DMS53 treated with DMSO at 0.1 percent for 48 hours (cell line): ENCODE data around the gene PRKD1.
"Not testable (repeated sequence)": the region's sequence is repeated elsewhere in the genome, so short reads cannot be mapped to it uniquely, and the experiment has no call there.

ENCODE experiments used
- DNase-seq: peaks from one replicate; lab custom pipeline; 2025; ENCODE audit not compliant: unreplicated experiment; lab: John Stamatoyannopoulos, UW

PRKD1 gene

DNA sequence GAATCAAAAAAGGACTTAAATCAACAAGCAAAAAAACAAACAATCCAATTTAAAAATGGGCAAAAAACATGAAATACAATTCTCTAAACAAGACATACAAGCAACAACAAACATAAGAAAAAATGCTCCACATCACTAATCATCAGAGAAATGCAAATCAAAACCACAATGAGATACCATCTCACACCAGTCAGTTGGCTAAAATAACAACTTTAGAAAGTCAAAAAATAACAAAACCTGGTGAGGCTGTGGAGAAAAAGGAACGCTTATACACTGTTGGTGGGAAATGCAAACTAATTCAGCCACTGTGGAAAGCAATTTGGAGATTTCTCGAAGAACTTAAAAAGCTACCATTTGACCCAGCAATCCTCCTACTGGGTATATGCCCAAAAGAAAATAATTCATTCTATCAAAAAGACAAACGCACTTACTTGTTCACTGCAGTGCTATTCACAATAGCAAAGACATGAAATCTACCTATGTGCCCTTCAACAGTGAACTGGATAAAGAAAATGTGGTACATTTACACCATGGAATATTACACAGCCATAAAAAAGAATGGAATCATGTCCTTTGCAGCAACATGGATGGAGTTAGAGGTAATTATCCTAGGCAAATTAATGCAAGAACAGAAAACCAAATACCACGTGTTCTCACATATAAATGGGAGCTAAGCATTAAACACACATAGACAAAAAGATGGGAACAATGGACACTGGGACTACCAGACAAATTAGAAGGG, 26.9 kb downstream of the PRKD1 start:
- DNase-seq: no peak

DNA sequence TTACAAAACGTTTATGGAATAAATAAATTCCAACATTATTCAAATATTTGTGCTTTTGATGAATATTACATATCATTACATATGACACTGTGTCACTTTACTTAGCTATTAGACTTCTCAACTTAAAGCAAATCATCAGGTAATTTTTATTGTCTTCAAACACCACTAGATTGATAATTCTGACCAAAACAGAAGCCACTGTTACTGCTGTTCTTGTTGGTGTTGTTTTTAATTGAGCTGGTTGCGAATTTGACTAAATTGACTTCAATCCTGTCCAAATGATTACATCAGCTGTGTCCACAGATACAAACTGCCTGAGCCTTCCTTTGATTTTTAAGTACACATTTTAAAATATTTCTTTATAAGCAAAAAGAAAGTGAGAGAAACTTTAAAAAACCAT, 29.2 kb downstream of the PRKD1 start:
- DNase-seq: no peak

DNA sequence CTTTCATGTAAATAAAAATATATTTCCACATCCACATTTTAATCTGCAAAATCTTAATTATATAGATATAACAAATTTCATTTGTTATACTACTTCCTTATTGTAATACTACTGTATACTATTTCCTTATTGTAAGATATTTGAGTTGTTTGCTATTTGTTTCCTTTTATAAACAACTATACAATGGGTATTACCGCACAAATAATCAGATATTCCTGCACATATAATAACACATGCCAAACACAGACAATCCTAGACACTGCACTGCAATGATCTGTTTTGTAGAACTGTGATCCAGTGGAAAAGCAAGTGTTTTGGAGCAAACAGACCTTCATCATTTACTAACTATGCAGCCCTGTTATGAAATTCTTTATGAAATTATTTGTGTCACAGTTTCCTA, 30.5 kb downstream of the PRKD1 start:
- DNase-seq: no peak

DNA sequence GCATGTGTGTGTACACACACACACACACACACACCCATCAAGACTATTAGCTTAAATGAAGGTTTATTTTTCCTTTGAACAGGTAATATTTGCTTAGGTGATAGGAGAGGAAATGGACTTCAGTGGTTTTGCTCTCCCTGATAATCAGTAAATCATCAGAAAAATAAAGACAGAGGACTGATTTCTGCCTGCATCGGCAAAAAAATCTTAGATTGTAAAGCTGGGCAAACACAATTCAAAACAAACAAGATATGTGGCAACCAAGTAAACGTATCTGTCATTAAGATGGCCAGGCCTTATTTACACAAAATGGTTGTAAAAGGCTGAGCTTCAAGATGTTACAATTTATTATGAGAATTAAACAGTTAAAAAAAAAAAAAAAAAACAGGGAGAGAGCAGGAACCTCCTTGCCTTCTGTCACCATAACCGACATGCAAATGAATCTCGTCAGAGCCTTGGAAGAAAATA, 31.3 kb downstream of the PRKD1 start:
- DNase-seq: peak; percentile 42

DNA sequence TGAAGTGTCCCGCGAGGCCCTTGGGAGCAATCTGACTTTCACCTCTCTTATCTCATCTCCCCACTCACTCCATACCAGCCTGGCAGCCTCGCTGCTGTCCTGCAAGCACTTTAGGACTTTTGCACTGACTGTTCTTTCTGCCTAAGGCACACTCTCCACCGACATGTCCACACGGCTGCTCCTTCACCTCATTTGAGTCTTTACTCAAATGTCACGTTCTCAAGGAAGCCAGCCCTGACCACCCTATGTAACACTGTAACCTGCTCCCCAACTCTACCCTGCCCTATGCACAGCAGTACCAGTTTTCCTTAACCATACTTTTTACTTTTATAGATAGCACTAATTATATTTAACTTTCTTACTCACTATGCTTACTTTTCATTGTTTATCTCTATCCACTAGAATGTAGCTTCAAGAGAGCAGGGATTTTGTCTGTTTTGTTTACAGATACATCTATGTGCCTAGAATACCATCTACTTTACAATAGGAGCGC, 32.0 kb downstream of the PRKD1 start:
- no peak for DNase-seq

DNA sequence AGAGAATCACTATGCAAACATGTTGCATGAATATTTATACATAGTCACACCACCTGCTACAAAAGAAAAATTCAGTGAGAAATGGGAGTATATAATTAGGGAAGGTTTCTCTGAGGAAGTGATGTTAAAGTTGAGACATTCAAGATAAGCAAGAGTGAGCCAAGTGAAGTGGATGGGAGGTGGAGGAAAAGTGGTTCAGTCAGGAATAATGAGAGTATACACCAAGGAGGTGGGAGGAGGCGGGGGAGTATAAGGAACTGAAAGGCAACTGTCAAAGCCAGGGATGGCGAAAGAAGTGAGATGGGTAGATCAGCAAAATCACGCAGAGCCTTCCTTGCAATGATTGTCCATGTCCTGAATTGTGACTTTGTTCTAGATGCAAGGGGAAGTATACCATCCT, 33.7 kb downstream of the PRKD1 start:
- no peak for DNase-seq

DNA sequence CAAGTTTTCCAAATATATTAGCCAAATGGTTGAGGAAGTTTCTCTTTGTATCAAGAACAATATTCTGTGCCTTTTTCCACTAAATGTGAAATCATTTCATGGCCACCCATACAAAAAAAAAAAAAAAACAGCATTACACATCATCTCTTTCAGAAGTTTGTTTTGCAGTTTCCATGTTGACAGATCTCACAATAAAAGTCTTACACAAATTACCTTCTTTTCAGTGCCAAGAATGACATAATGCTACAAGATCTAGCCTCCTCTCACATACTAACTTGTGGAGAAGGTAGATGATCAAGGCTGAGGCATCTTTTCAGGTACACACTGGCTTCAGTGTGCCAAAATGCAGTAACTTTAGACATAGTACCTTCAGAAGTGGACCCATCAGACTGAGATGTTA, 35.3 kb downstream of the PRKD1 start:
- no peak for DNase-seq

DNA sequence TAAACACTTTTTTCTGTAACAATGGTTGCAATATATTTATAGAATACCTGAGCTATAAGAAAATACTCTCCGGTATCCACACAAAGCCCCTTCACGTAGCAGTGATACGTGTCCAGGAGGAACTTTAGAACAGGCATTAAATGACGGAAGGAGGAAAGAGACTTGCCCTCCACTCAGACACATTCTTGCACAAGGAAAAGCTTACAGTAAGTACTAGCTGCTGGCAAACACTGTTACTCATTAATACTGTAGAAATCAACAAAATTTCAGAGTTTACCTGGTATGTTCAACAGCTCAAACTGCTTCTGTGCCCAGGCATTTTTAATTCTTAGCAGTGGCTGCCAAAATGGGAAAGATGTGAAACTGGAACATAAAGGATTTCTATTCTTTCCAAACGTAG, 41.7 kb downstream of the PRKD1 start:
- DNase-seq: no peak

DNA sequence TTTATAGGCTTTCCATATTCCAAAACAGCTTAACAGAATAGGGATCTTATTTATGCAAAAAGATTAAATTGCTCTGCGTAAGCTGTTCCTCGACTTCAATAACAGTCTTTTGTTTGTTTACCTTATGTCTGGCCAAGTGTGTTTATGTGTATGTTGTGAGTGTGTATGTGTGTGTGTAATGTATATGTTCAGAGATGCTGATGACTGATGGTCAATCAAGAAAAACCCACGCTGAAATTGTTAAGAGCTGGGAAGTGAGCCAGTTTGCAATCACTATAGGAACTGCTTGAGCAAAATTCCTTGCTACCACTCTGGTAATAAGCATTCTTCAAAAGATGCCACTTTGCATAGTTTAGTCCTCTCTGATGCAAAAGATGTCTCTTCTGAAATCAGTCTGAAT, 59.6 kb downstream of the PRKD1 start:
- DNase-seq: no peak

DNA sequence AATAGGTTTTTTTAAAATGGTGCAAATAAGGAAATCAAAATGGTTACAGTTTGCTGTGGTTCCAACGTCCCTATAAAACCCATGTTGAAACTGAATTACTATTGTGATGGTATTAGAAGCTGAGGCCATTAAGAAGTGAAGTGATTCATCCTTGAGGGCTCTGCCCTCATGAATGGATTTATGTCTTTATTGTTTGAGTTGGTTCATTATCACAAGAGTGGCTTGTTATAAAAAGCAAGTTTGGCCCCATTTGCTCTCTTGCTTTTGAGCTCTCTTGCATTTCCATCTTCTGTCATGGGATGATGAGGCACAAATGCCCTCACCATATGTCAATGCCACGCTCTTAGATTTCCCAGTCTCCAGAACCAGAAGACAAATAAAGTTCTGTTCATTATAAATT, 62.3 kb downstream of the PRKD1 start:
- no peak for DNase-seq

DNA sequence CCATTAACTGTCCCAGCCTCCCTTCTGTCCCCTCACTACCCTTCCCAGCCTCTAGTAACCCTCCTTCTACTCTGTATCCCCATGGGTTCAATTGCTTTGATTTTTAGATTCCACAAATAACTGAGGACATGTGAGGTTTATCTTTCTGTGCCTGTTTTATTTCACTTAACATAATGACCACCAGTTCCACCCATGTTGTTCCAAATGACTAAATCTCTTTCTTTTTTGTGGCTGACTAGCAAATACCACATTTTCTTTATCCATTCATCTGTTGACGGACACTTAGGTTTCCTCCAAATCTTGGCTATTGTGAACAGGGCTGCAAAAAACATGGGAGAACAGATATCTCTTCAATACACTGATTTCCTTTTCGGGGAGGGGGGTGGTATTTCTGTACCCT, 65.7 kb downstream of the PRKD1 start:
- DNase-seq: no peak

DNA sequence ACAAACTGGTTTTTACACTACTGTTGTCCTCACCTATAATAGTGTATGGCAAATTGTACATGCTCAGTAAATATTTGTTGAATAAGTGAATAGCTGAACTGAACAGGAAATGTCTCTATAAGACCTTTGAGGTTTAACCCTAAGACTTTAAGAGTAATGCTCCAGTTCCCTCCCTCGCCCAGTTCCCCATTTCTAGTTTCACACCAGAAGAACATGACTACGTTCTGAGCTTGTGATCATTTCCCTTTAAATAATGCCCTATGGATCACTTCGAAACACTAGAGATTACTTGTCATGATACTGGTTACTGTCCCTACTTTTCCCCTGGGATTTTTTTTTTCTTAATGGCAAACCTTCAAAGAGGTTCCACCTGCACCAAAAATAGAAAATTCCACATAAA, 69.3 kb downstream of the PRKD1 start:
- no peak for DNase-seq

DNA sequence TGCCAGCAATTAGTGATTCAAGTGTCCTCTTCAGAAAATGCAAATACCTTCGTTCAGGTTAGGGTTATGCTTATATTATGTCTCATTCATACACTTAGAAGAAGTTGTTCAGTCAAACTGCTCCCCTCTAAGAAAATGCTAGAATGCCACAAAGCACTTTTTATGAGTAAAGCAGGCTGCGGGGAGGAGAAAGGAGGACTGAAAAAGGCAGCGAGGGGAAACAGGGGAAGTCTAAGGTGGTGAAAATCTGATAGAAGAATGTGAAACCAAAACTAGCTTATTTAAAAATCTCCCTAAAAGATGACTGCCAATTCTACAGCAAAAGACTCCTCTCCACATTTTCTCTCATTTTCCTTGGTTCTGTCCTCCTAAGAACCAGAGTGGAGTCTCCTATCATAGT, 70.1 kb downstream of the PRKD1 start:
- DNase-seq: no peak

DNA sequence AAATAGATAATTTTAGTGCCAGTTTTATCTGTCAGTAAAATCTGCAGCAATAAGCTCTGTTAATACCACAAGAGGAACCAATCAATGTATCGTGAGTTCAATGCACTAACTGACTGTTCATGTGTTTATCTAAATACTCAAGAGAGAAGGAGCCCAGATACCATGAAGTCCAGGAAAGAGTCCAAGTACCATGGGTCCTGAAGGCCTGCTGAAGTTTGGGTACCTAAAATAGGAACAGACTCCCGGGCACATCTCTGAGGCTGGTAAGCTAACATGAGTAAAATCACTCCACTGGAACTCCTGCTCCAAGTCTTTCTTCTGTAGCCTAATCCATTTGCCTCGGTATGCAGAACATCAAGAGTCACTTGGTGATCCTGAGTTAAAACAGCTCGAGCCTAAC, 71.1 kb downstream of the PRKD1 start:
- DNase-seq: no peak

DNA sequence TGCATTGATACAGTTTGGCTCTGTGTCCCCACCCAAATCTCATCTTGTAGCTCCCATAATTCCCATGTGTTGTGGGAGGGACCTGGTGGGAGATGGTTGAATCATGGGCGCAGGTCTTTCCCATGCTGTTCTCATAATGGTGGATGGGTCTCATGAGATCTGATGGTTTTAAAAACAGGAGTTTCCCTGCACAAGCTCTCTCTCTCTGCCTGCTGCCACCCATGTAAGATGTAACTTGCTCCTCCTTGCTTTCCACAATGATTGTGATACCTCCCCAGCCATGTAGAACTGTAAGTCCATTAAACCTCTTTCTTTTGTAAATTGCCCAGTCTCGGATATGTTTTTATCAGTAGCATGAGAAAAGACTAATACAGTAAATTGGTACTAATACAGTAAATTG, 74.0 kb downstream of the PRKD1 start:
- not testable (repeated sequence) for DNase-seq

DNA sequence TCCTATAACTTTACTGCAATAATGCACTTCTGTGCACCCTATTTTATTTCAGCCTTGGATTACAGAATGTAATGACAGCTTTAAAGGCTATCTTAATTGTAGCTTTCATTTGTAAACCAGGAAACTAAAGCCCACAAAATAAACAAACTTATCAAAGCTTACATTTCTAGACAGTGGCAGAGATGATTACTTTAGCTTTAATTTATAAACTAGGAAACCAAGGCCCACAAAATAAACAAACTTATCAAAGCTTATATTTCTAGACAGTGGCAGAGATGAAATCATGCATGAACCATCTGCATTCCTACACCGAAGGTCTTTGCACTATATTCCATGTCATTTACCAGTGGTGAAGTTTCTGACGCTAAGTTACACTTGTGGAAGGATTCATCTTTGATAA, 74.4 kb downstream of the PRKD1 start:
- DNase-seq: no peak

DNA sequence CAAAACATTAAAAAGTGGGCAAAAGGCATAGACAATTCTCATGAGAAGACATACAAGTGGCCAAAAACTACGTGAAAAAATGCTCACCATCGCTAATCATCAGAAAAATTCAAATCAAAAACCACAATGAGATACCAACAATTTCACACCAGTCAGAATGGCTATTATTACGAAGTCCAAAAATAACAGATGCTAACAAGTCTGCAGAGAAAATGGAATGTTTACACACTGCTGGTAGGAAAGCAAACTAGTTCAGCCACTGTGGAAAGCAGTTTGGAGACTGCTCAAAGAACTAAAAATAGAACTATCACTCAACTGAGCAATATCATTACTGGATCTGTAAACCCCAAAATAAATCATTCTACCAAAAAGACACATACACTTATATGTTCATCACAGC, 76.2 kb downstream of the PRKD1 start:
- no peak for DNase-seq

DNA sequence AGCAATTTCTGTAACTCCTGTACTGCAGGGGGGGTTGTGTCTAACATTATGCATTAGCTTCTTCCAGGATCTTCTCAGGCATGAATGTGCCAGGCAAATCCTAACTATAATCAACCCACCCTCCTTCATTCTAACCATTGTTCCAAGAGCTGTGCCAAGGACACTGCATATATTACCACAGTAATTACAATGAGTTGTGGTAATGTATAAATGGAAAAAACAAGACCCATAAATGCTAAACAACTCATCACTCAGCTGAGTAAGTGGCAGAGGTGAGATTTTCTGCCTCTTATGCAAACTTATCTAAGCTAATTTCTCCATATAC, 80.6 kb downstream of the PRKD1 start:
- DNase-seq: no peak

DNA sequence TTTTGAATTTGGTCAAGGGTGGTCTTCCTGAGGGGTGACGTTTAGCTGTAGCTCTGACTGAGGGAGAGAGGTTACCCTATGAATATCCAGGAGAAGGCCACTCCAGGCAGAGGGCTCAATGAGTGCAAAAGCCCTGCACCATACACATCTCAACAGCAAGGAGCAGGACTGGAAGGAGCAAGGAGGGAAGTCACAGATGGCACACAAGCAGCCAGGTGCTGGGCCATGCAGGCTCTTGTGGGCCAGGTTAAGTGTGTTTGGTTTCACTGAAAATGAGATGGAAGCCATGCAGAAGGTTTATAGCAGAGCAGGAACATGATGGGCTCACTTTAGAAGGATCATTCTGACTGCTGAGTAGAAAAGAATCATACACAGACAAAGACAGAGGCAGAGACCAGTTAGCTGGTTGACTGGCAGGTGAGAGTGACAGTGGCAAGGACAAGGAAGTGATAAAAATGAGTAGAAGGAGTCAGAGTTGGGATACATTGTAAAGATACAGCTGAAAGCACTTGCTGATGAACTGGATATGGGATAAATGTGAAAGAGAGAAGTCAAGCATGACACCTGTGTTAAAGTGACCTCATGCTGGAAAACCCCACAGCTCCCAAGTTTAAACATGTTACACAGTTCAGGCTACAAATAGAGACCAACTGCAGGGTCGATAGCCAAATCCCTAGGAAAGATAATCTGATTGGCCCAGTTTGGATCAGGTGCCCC, 81.2 kb downstream of the PRKD1 start:
- peak; percentile 50 for DNase-seq

DNA sequence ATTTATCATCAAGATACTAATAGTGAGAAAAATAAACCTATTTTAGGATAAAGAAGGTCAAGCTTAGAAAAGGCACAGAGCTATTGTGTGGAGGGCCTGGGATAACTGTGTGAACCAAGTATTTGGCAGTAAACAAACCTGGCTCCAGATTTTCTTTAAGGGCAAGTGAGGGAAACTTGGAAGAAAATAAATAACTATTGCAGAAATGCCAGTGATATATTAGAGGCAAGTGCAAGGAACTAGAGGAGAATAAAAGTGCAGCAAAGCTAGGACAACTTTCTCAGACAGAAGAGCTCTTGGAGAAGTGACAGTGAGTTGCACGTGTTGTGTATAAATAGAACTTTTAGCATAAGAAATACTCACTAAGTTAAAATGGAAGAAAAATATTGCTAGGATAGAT, 83.7 kb downstream of the PRKD1 start:
- DNase-seq: no peak

DNA sequence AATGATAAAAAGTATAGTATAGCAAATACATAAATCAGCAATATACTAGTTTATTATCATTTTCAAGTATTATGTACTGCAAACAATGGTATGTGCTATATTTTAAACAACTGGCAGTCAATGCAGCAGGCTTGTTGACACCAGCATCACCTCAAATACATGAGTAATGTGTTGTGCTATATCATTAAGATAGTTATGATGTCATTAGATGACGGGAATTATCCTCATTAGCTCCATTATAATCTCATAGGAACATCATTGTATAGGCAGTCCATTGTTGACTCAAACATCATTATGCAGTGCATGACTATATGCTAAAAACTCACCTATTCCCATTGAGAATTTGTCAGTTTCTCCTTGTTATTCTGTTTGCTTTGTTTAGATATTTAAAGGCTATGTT, 85.4 kb downstream of the PRKD1 start:
- DNase-seq: no peak

DNA sequence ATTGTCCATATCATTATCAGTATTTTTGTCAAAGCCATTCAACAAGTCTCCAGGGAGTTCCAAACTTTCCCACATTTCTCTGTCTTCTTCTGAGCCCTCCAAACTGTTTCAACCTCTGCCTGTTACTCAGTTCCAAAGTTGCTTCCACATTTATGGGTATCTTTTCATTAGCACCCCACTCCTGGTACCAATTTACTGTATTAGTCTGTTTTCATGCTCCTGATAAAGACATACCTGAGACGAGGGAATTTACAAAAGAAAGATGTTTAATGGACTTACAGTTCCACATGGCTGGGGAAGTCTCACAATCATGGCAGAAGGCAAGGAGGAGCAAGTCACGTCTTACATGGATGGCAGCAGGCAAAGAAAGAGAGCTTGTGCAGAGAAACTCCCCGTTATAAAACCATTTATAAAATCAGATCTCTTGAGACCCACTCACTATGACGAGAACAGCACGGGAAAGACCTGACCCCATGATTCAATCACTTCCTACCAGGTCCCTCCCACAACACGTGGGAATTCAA, 87.2 kb downstream of the PRKD1 start:
- DNase-seq: not testable (repeated sequence)
